Activated CD4-positive, alpha-beta T cell treated with anti-CD3 and anti-CD28 coated beads for 24 hours (primary cell): ENCODE results near the gene DNHD1.

ENCODE experiments used
- DNase-seq, 2 donors: peaks; one replicate each; pipeline ENCODE4 v3.0.0-alpha.2; 2020; ENCODE audit warnings: low read depth in 2 of 2

The DNHD1 gene

GRCh38 chr11:6530848-6531247 is 33.8 kb downstream of the DNHD1 start:
- no peak for DNase-seq

GRCh38 chr11:6531267-6531752 is 34.2 kb downstream of the DNHD1 start:
- no peak for DNase-seq

GRCh38 chr11:6538456-6538855 is 41.4 kb downstream of the DNHD1 start:
- no peak for DNase-seq

- DNase-seq: no peak
These were observed 41.9 kb downstream of the DNHD1 start for GRCh38 chr11:6538945-6539344.

- DNase-seq: no peak
These were observed 42.7 kb downstream of the DNHD1 start for GRCh38 chr11:6539748-6540268.

- no peak for DNase-seq
These were observed 44.3 kb downstream of the DNHD1 start for GRCh38 chr11:6541356-6541755.

GRCh38 chr11:6542727-6543126 is 45.6 kb downstream of the DNHD1 start:
- no peak for DNase-seq

- DNase-seq: no peak
These were observed 48.1 kb downstream of the DNHD1 start for GRCh38 chr11:6544921-6545850.

- DNase-seq: no peak
These were observed 49.0 kb downstream of the DNHD1 start for GRCh38 chr11:6545917-6546605.

GRCh38 chr11:6546735-6547134 is 49.7 kb downstream of the DNHD1 start:
- no peak for DNase-seq

GRCh38 chr11:6547177-6547576 is 50.1 kb downstream of the DNHD1 start:
- no peak for DNase-seq

- DNase-seq: no peak
These were observed 51.0 kb downstream of the DNHD1 start for GRCh38 chr11:6548121-6548520.

- DNase-seq: no peak
These were observed 51.6 kb downstream of the DNHD1 start for GRCh38 chr11:6548641-6549040.

- DNase-seq: no peak
These were observed 56.6 kb downstream of the DNHD1 start for GRCh38 chr11:6553634-6554033.

GRCh38 chr11:6554828-6555706 is 58.0 kb downstream of the DNHD1 start:
- DNase-seq: no peak

- no peak for DNase-seq
These were observed 59.3 kb downstream of the DNHD1 start for GRCh38 chr11:6556139-6556949.

- DNase-seq: no peak
These were observed 60.0 kb downstream of the DNHD1 start for GRCh38 chr11:6557063-6557462.

- no peak for DNase-seq
These were observed 60.9 kb downstream of the DNHD1 start for GRCh38 chr11:6557761-6558674.

- no peak for DNase-seq
These were observed 62.3 kb downstream of the DNHD1 start for GRCh38 chr11:6559369-6559768.

GRCh38 chr11:6561288-6561687 is 64.2 kb downstream of the DNHD1 start:
- no peak for DNase-seq
